AG04449 (cell line): ENCODE measurements around the gene NCAPD3.

ENCODE experiments used
- CTCF ChIA-PET: fragments of 350-600 bp; formaldehyde crosslinking; extraction: SDS; loops from one replicate; lab custom pipeline; 2021; ENCODE audit warnings: antibody characterized with exemption; lab: Yijun Ruan, JAX
- POLR2A ChIA-PET: fragments of 400-600, 350-600 bp; formaldehyde crosslinking; extraction: SDS; loops from one replicate; lab custom pipeline; 2020; ENCODE audit warnings: antibody characterized with exemption, inconsistent platforms; lab: Yijun Ruan, JAX
- DNase-seq: peaks from one replicate; pipeline ENCODE4 v3.0.0-alpha.2; 2010; ENCODE audit warnings: low read depth, low spot score
- H3K4me3 ChIP-seq: 2 replicates; pipeline ENCODE4 v1.5.1; 2011; ENCODE audit warnings: low read depth, mild to moderate bottlenecking, control low read depth, low read length
- CTCF ChIP-seq: IDR thresholded peaks from one replicate; pipeline ENCODE4 v1.5.1; 2011; ENCODE audit warnings: mild to moderate bottlenecking, moderate library complexity, low read length, control low read depth, inconsistent platforms; ENCODE audit not compliant: insufficient read depth; ENCODE audit errors: missing control alignments

NCAPD3 gene

GRCh38 chr11:134270250-134270714 lies 46.5 kb upstream of the NCAPD3 start:
- ChIA-PET CTCF (interaction anchor here (1.0 kb wide), 1 partner anchor 9 kb away, joined by 3 read pairs; no protein-coding TSS in a partner anchor), POLR2A (no interaction called here)
- TF ChIP-seq CTCF: no peak
- no peak for DNase-seq
- H3K4me3 ChIP-seq: no peak overlapping the region

GRCh38 chr11:134267966-134268365 lies 44.2 kb upstream of the NCAPD3 start:
- DNase-seq: no peak
- ChIA-PET CTCF (interaction anchor here (1.5 kb wide), 1 partner anchor 10 kb away, joined by 5 read pairs; no protein-coding TSS in a partner anchor), POLR2A (no interaction called here)
- H3K4me3 ChIP-seq: no peak overlapping the region
- TF ChIP-seq CTCF: no peak

GRCh38 chr11:134267461-134267860 lies 43.7 kb upstream of the NCAPD3 start:
- DNase-seq: no peak
- no peak for TF ChIP-seq CTCF
- H3K4me3 ChIP-seq: no peak overlapping the region
- POLR2A ChIA-PET: no interaction called here
- CTCF ChIA-PET: no interaction called here

- no peak for TF ChIP-seq CTCF
- CTCF ChIA-PET: interaction anchor here (0.8 to 2.6 kb wide), 2 partner anchors 13 to 216 kb away, joined by 3 to 15 read pairs; partner anchors contain the start of genes ACAD8 and THYN1
- POLR2A ChIA-PET: no interaction called here
- peak; percentile 78 for DNase-seq
- H3K4me3 ChIP-seq: no peak overlapping the region
Observed at GRCh38 chr11:134266841-134267251, 43.1 kb upstream of the NCAPD3 start.

- CTCF ChIA-PET: interaction anchor here (0.8 to 2.6 kb wide), 2 partner anchors 12 to 215 kb away, joined by 3 to 15 read pairs; partner anchors contain the start of genes ACAD8 and THYN1
- POLR2A ChIA-PET: no interaction called here
- no peak for TF ChIP-seq CTCF
- DNase-seq: no peak
- H3K4me3 ChIP-seq: no peak overlapping the region
Observed at GRCh38 chr11:134266440-134266839, 42.7 kb upstream of the NCAPD3 start.

- TF ChIP-seq CTCF: no peak
- no peak overlapping the region for H3K4me3 ChIP-seq
- no peak for DNase-seq
- CTCF ChIA-PET: interaction anchor here (1.0 to 2.6 kb wide), 4 partner anchors 11 to 40 kb away, joined by 3 to 15 read pairs (median 4); partner anchors contain the start of genes ACAD8, THYN1 and VPS26B
- POLR2A ChIA-PET: no interaction called here
Observed at GRCh38 chr11:134264966-134265764, 41.4 kb upstream of the NCAPD3 start.
